HG02970 (cell line): ENCODE results near the gene OGFOD3.
"Not testable (repeated sequence)": the region's sequence is repeated elsewhere in the genome, so short reads cannot be mapped to it uniquely, and the experiment has no call there.

Experiments used
- ATAC-seq: cut with Tn5 transposase; IDR thresholded peaks from one replicate; pipeline ENCODE4 v1.9.1; 2021; ENCODE audit warnings: mild to moderate bottlenecking, moderate library complexity, moderate number of reproducible peaks; ENCODE audit not compliant: unreplicated experiment, low FRiP score

Gene OGFOD3

DNA sequence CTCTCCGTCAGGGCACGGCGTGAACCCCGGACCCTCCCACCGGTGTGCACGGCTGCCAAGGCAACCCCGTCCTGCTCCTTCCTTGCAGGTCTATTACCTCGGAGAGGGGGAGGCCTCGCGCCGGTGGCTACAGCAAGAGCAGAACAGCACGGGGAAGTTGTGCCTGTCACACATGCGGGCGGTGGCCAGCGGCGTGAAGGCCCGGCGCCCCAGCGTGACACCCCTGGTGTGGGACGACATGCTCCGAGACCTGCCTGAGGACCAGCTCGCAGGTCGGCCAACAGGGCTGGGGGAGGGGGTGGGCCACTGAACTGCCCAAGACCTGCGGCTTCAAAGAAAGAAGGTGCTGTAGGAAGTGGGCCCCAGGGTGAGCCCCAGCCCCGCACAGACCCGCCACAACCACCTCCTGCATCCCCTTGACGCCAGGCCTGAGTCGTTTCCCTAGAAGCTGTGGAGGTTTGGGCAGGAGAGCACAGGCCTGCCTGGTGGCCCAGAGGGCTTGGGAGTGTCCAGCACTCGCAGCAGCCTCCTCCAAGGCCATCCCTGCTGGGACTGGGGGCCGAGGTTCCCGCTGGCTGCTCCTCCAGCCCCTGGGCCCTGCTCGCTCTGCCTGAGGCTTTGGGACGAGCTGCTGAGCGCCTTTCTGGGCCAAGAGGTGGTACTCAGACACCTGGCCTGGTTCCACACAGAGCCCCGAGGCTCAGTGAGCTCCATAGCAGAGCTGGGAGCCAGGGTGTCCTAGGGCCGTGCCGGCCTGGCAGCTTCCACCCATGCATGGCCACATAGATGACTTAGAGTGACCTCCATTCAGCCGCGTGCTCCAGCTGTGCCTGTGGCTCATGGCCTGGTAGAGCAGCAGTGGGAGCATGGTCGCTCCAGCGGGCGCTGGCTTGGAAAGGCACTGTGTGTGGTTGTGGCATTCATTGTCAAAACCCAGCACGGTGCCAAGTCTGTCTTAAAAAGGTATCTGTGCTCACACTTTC lies 17.5 kb upstream of the OGFOD3 start:
- ATAC-seq, result no peak

DNA sequence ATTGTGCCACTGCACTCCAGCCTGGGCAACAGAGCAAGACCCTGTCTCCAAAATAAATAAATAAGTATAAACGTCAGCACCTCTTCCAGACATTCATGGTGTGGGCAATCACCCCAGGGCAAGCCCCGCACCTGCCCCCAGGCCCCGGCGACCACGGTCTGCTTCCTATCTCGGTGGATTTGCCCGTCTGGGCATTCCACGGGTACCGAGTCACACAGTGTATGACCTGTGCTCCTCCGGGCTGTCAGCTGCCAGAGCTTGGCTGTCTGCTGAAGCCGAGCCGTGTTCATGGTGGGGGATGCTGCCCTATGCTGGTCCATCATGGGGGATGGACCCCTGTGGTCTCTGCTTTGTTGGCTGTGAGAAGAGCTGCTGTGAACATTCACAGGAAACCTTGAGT lies 16.7 kb upstream of the OGFOD3 start:
- no peak for ATAC-seq

DNA sequence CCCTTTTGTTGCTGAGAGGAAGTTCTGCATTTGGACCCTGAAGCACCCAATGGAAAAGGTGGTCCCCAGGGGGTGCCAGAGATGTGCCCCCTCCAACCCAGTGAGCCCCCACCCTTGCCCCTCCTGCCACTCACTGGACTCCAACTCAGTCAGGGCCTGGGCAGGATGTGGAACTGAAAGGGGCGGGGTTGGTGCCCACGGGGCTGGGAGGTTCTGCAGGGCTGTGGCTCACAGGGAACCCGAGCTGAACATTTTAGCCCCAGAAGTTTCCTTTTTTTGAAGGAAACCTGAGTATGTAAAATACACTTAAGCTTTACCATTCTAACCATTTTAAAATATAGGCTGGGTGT lies 15.8 kb upstream of the OGFOD3 start:
- no peak for ATAC-seq

GRCh38 chr17:82433560-82434215 lies 15.3 kb upstream of the OGFOD3 start:
- ATAC-seq, result no peak

DNA sequence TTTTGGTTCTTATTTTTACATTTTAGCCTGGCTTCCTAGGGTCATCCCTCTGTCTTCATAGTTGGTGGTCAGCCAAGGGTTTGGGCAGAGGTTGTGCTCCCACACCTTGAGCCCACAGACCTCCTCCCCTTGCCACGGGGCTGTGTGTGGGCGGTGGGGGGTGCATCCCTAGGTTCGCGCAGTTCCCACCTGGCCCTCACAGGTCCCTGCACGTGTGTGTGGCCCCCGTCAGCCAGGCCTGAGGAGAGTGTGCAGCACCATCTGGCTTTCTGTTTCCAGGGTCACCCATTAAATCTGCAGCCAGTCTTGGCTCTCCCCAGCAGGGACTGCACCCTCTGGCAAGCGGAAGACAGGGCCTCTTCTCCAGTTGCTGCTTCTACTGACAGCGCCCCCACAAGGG lies 13.6 kb upstream of the OGFOD3 start:
- no peak for ATAC-seq

- no peak for ATAC-seq
Measured at GRCh38 chr17:82429824-82430223, 11.4 kb upstream of the OGFOD3 start.

DNA sequence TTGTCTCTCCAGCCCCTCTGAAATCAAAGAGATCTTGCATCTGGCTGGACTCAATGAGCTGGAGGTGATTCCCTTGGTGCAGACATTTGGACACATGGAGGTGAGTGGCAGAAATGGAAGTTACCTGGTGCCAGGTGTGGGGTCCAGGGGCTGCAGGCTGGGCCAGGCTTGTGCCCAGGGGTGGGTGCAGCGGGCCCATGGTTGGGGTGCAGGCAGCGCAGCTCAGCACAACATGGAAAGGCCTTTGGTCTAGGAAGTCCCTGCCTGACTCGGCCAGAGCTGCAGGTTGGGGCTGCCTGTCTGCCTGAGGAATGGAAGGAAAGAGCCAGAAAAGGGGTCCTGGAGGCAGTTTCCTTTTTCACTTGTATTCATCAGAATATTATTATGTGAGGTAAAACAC lies 10.2 kb upstream of the OGFOD3 start:
- no peak for ATAC-seq

GRCh38 chr17:82424863-82425159 lies 6.4 kb upstream of the OGFOD3 start:
- ATAC-seq, result no peak

DNA sequence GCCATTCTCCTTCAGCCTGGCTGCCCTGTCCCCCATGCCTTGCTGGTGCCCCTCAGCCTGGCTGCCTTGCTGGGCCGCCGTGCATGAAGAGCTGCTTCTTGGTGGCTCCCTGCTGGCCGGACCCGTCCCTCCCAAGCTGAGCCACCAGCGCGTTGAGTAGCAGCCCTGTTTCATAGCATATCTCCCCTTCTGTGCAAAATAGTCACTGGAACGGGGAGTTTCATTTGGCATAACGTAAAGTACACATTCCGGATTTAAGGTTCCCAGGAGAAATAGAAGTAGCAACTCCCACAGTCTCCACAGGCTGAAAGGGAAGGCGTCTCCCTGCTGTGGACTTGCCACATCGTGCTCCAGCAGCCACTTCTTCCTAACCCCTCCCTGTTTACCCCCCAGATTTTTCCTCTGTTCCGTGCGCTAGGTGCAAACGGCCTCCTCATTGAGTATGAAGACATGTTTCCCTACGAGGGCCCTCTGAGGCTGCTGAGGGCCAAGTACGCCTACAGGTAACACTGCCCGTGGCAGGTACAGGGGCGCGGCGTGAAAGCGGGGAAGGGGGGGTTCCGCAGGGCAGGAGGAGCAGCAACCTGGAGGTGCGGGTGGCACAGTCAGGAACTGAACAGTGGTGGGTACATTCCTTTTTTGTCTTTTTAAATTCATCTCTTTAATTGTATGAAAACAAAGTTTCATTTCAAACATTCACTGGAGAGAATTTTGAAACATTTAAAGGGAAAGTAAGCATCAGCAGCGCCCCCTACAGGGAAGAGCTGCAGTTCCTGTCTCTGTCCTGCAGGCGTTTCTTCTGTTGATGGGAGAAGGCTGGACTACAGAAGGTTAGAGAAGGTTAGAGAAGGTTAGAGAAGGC lies 5.8 kb upstream of the OGFOD3 start:
- ATAC-seq, result no peak

DNA sequence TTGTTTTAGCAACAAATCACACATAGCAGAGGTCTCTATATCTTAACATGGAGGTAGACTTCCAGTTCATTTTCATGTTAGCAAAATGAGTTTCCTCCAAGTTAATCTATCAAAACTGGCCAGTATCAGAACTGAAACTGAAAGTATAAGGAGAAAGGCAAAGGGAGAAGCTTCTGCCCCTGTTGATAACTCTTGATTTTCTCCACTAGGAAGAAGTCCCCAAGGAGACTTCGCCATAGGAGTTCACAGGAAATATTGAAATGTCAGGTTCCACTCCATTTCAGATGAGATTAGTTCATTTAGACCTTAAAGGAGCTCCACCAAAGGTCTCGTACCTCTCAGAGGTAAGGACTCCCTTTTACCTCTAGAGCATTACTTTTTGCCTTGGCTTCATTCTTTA lies 1.2 kb upstream of the OGFOD3 start:
- no peak for ATAC-seq

DNA sequence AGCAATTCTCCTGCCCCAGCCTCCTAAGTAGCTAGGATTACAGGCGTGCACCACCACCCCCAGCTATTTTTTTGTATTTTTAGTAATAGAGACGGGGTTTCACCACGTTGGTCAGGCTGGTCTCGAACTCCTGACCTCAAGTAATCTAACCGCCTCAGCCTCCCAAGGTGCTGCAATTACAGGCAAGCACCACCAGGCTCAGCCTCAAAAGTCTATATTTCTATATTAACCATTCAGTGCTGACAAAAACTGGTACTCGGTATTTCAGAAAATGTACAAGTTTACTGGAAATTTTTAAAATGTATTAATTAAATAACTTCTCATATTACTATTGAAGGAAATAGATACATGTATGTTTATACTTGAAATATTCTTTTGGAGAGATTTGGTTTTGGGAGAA lies 1.6 kb downstream of the OGFOD3 start:
- no peak for ATAC-seq

DNA sequence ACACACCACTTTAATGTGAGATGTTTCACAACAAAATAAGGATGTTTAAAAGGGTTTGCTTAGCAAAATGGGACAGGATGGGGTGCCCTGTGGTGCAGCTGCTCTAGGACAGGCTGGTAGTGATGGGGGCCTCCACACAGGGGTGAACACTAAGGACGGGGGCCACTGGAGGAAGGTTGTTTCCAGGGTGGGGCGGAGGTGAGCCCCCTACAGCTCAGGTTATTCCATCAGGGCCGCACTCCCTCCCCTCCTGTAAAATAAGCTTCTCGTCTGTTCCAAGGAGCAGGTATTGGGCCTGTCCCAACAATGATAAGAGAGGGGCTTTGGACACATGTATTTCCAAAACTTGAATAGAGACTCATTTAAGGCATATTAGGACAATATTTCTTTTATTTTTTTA lies 2.1 kb downstream of the OGFOD3 start:
- no peak for ATAC-seq

GRCh38 chr17:82415786-82416185 lies 2.6 kb downstream of the OGFOD3 start:
- ATAC-seq, result no peak

GRCh38 chr17:82415336-82415735 lies 3.0 kb downstream of the OGFOD3 start:
- no peak for ATAC-seq

DNA sequence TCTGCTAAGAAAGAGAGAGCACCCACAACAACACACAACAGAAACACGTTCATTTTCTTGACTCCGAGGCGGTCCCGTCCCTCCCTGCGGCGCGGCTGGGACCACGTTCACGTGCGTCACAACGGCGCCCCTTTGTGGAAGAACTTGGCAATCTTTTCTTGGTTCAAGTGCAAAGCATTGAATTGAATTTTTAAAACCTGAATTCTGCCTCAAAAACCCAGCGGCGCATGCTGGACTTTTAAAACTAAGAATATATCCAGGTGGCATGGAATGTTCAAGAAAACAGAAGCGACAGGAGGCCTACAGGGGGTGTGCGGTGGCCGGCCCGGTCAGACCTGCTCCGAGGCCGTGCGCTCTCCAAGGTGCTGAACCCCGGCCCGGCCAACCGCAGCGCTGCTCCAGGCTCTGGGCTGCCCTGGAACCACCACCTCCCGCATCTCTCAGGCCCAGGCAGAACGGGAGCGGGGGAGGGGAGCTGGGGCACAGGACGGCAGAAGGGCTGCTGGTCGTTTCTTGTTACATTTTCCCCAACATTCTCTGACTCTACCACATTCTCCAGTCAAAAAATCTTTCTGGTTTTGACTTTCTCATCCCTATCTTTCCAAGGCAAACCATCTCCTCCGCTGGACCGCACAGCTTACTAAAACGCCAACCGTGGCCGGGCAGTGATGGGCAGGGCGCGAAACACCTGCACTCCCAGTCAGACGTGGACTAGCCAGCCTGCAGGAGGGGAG lies 3.7 kb downstream of the OGFOD3 start:
- no peak for ATAC-seq

DNA sequence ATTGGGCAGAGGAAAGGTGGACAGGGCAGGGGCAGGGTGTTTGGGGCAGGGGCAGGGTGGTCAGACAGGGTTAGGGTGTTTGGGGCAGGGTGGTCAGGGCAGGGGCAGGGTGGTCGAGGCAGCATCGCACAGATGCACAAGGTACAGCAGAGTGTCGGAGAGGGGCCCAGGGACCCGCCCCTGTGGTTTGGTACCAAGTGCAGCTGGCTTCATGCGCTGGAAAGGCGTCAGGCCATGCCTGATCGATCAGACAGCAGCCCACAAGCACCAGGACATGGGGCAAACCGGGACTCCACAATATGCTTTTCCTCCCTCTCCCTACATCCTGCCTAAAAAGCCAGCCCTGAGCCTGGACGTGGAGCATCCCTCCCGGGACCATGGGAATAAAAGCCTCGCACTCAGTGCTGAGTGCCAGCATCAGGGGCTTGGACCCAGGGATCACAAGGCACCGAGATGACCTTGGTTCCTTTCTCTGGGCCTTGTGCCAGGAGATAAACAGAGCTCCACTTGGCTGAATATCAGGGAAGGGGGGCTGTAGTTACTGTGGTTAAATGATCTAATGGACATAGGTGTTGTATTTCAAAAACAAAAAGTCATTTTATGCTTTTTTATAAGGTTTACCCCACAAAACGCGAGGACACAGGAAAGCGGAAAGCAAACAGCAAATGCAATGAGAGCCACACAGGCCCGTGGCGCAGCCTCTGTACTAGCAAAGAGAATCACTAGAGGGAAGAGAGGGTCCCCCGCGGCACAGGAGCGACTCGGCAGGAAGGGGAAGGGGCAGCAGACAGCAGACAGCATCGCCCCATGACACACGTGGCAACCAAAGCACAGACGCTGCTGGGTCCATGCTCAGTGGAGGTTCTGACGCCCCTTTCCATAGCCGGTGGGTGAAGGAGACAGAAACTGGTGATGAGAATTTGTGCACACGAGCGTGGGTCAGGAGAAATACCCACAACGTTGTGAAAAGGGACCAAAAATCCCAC lies 5.6 kb downstream of the OGFOD3 start:
- ATAC-seq, result no peak

DNA sequence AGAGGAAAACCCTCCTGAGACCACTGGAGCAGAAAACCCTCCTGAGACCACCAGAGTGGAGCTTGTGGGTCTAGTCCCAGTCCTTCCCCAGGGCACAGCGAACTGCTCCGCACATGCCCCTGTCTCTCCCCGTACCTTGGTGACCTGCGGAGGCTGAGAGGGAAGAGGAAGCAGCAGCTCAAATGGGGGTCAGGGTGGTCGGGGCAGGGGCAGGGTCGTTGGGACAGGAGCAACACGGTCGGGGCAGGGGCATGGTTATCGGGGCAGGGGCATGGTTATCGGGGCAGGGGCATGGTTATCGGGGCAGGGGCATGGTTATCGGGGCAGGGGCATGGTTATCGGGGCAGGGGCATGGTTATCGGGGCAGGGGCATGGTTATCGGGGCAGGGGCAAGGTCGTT lies 6.3 kb downstream of the OGFOD3 start:
- ATAC-seq, result not testable (repeated sequence)

DNA sequence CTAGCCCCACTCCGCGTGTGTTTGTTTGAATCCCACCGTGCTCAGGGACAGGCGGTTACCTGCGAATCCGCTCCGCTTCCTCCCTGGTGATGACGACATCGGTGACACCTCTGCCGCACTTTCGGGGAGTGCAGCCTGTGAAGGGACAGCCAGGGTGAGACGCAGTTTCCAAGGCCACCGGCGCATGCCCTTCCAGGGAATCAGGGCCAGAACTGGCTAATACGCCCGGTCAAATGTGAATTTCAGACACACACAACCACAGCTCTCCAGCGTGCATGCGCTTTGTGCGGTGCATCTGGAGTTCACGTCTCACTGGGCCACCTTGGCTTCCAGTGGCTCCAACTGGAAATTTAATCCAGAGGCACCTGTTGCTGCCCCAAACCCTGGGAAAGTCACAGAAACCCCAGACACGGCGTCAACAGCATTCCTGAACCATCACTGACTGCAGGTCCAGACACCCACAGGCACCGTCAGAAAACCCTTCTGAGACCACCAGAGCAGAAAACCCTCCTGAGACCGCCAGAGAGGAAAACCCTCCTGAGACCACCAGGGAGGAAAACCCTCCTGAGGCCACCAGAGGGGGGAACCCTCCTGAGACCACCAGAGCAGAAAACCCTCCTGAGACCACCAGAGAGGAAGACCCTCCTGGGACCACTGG lies 6.9 kb downstream of the OGFOD3 start:
- ATAC-seq, result no peak
